ENCODE data around the gene AKT2. TPM values are rescaled to one million over a fixed set of nuclear protein-coding genes. Genes with fewer than 3 reads are reported as not detected.

Gene AKT2
- total and polyA plus RNA-seq, 2 of the 8 experiments (the other 6 are each of a cell fraction or from before 2014, with no cell fraction given): 151 to 183 TPM

- no peak overlapping the region for H3K4me3 ChIP-seq (ENCODE audit: extremely low read depth in 1 of 4, insufficient read depth in 2 of 4, low read depth in 3 of 4, low read length in 4 of 4)
- ChIA-PET POLR2A (ENCODE audit: partially characterized antibody) (interaction anchor here (1.5 kb wide), 1 partner anchor 8 kb away, joined by 5 read pairs; no protein-coding TSS in a partner anchor), CTCF (ENCODE audit: partially characterized antibody) (interaction anchor here (0.6 to 0.8 kb wide), 2 partner anchors 8 to 153 kb away, joined by 3 to 5 read pairs; no protein-coding TSS in a partner anchor)
- WGBS, 2 experiments (ENCODE audit: extremely low coverage in 1 of 2, insufficient coverage in 1 of 2, insufficient read length in 1 of 2, insufficient replicate concordance in 2 of 2, low coverage in 1 of 2, low lambda C conversion rate in 2 of 2, missing lambda C conversion rate in 1 of 2): 93% methylated on average over 13 of the region's 13 CpGs; no CpG with 5 or more reads in 1 of the 2 experiments
- H3K56ac ChIP-seq (replicated peaks; ENCODE audit: insufficient read length, low read depth, low read length): no peak overlapping the region
- no peaks in the 10 kb centered on the region for H3K23me2 ChIP-seq (ENCODE audit: low read depth, low read length)
- no peaks in the 10 kb centered on the region for H3K79me2 ChIP-seq (ENCODE audit: control insufficient read depth in 1 of 2, insufficient read depth in 2 of 2, low read length in 2 of 2)
- H2BK12ac ChIP-seq (ENCODE audit: low read depth, low read length): no peak overlapping the region
- no peak overlapping the region for H2BK5ac ChIP-seq (ENCODE audit: low read depth, low read length)
- H4K20me1 ChIP-seq (replicated peaks in 1 of 2; ENCODE audit: control insufficient read depth in 1 of 2, insufficient read depth in 2 of 2, low read length in 2 of 2): peaks cover 0 to 3% of the 10 kb centered on the region in 2 experiments
- no peak overlapping the region for H4K91ac ChIP-seq (replicated peaks; ENCODE audit: insufficient read length, low read length)
- H3K9ac ChIP-seq (replicated peaks in 1 of 4; ENCODE audit: extremely low read depth in 1 of 4, low read depth in 3 of 4, low read length in 3 of 4): no peak overlapping the region
- FAIRE-seq (no peak), DNase-seq (ENCODE audit: low read depth in 1 of 2, low spot score in 2 of 2) (no peak)
- peaks cover 8 to 36% (median 26%) of the 10 kb centered on the region in 4 experiments; a peak in 7 of 8 replicates for H3K36me3 ChIP-seq (ENCODE audit: control insufficient read depth in 2 of 4, insufficient read depth in 4 of 4, low read length in 3 of 4)
- H3K79me1 ChIP-seq (ENCODE audit: low read depth, low read length): no peaks in the 10 kb centered on the region
- H3K27ac ChIP-seq (ENCODE audit: low read depth, low read length): no peak overlapping the region
- no peak overlapping the region for H3K4ac ChIP-seq (replicated peaks; ENCODE audit: insufficient read length, low read depth, low read length)
- H2BK20ac ChIP-seq (ENCODE audit: low read length): no peak overlapping the region
- no peak overlapping the region for H2BK120ac ChIP-seq (replicated peaks; ENCODE audit: low read depth, low read length)
- H3K27me3 ChIP-seq (replicated peaks in 1 of 4; ENCODE audit: control insufficient read depth in 3 of 4, extremely low read depth in 1 of 4, insufficient read depth in 3 of 4, low read length in 3 of 4): no peaks in the 10 kb centered on the region; a peak in 1 of 7 replicates
- no peak overlapping the region for H3K18ac ChIP-seq (ENCODE audit: extremely low read depth, low read length)
- no peak overlapping the region for H4K5ac ChIP-seq (ENCODE audit: insufficient read length, low read depth, low read length)
- H3K9me3 ChIP-seq (ENCODE audit: insufficient read depth in 2 of 2, low read depth in 1 of 2, low read length in 1 of 2): no peaks in the 10 kb centered on the region
- no peak overlapping the region for H2BK15ac ChIP-seq (ENCODE audit: low read length)
- no peak overlapping the region for H2AK5ac ChIP-seq (ENCODE audit: low read depth, low read length)
- no peak overlapping the region for H2AFZ ChIP-seq (ENCODE audit: low read length)
- H4K8ac ChIP-seq (ENCODE audit: extremely low read depth, insufficient read depth, low read length): no peak overlapping the region
- no peak overlapping the region for H3K14ac ChIP-seq (ENCODE audit: insufficient read length)
- no peaks in the 10 kb centered on the region for H3K4me1 ChIP-seq (replicated peaks in 1 of 4; ENCODE audit: control insufficient read depth in 3 of 4, insufficient read depth in 4 of 4, low read length in 3 of 4)
- H3K23ac ChIP-seq (ENCODE audit: insufficient read length): no peak overlapping the region
- no peak overlapping the region for H3K4me2 ChIP-seq (ENCODE audit: insufficient read depth in 1 of 2, low read depth in 2 of 2, low read length in 2 of 2)
- TF ChIP-seq TAF7 (optimal IDR thresholded peaks at IDR 0.05; ENCODE audit: borderline replicate concordance, low read depth, low read length) (no peak), SUZ12 (IDR thresholded peaks at IDR 0.05; ENCODE audit: low read length) (no peak), BACH1 (IDR thresholded peaks at IDR 0.05; ENCODE audit: low read length) (no peak), JUND (IDR thresholded peaks at IDR 0.05; ENCODE audit: low read length) (no peak), SRF (IDR thresholded peaks at IDR 0.05; ENCODE audit: low read depth, low read length) (no peak), ASH2L (IDR thresholded peaks at IDR 0.05; ENCODE audit: low read length) (no peak), GTF2F1 (IDR thresholded peaks at IDR 0.05; ENCODE audit: borderline replicate concordance, low read depth, low read length) (no peak), EGR1 (IDR thresholded peaks at IDR 0.05; ENCODE audit: borderline replicate concordance, low read depth, low read length) (no peak), SIX5 (IDR thresholded peaks at IDR 0.05; ENCODE audit: low read depth, low read length) (no peak), RNF2 (IDR thresholded peaks at IDR 0.05; ENCODE audit: borderline replicate concordance, low read depth, low read length, missing control alignments, poor library complexity, severe bottlenecking) (no peak), SP4 (IDR thresholded peaks at IDR 0.05; ENCODE audit: low read length) (no peak), EZH2 (IDR thresholded peaks at IDR 0.05; ENCODE audit: low read depth, low read length, severe bottlenecking) (no peak), CEBPB (IDR thresholded peaks at IDR 0.05; ENCODE audit: low read depth, low read length) (no peak), PHF8 (conservative IDR thresholded peaks at IDR 0.05; ENCODE audit: low read depth, low read length) (no peak)
These were observed 38.6 kb upstream of the AKT2 start for GRCh38 chr19:40323705-40324104.

Measured in H1 (cell line).